GM21825 (cell line): Measurements from ENCODE around the gene BCAT1.
"Not testable (repeated sequence)": the region's sequence is repeated elsewhere in the genome, so short reads cannot be mapped to it uniquely, and the experiment has no call there.

ENCODE experiments used
- ATAC-seq: cut with Tn5 transposase; IDR thresholded peaks from one replicate; pipeline ENCODE4 v1.9.1; 2021; ENCODE audit warnings: mild to moderate bottlenecking, moderate library complexity; ENCODE audit not compliant: unreplicated experiment

BCAT1 gene

GRCh38 chr12:24820872-24821271, 128.0 kb downstream of the BCAT1 start:
- ATAC-seq, result no peak

- ATAC-seq, result no peak
Measured at GRCh38 chr12:24818351-24818750, 130.6 kb downstream of the BCAT1 start.

- ATAC-seq, result peak; percentile 43
Measured at GRCh38 chr12:24815114-24815423, 133.8 kb downstream of the BCAT1 start.

- ATAC-seq, result peak; percentile 76
Measured at GRCh38 chr12:24814379-24815113, 134.4 kb downstream of the BCAT1 start.

GRCh38 chr12:24810378-24810777, 138.5 kb downstream of the BCAT1 start:
- ATAC-seq, result no peak

- ATAC-seq, result not testable (repeated sequence)
Measured at GRCh38 chr12:24809306-24809705, 139.6 kb downstream of the BCAT1 start.

GRCh38 chr12:24808651-24809050, 140.2 kb downstream of the BCAT1 start:
- ATAC-seq, result no peak

- no peak for ATAC-seq
Measured at GRCh38 chr12:24806386-24806785, 142.5 kb downstream of the BCAT1 start.

- ATAC-seq, result no peak
Measured at GRCh38 chr12:24803430-24804245, 145.3 kb downstream of the BCAT1 start.

GRCh38 chr12:24798335-24798734, 150.6 kb downstream of the BCAT1 start:
- ATAC-seq, result peak; percentile 96

- peak; percentile 28 for ATAC-seq
Measured at GRCh38 chr12:24797901-24798300, 151.0 kb downstream of the BCAT1 start.

- no peak for ATAC-seq
Measured at GRCh38 chr12:24796876-24797275, 152.0 kb downstream of the BCAT1 start.

GRCh38 chr12:24795699-24796347, 153.1 kb downstream of the BCAT1 start:
- no peak for ATAC-seq

- no peak for ATAC-seq
Measured at GRCh38 chr12:24791622-24792021, 157.3 kb downstream of the BCAT1 start.

- ATAC-seq, result no peak
Measured at GRCh38 chr12:24788886-24789285, 160.0 kb downstream of the BCAT1 start.

- no peak for ATAC-seq
Measured at GRCh38 chr12:24780697-24781368, 168.1 kb downstream of the BCAT1 start.

- ATAC-seq, result no peak
Measured at GRCh38 chr12:24778486-24779304, 170.2 kb downstream of the BCAT1 start.

GRCh38 chr12:24777359-24777758, 171.5 kb downstream of the BCAT1 start:
- no peak for ATAC-seq

- no peak for ATAC-seq
Measured at GRCh38 chr12:24776861-24777260, 172.0 kb downstream of the BCAT1 start.

- no peak for ATAC-seq
Measured at GRCh38 chr12:24775073-24775472, 173.8 kb downstream of the BCAT1 start.
